Measurements from ENCODE around the gene DIPK1A.

DNA sequence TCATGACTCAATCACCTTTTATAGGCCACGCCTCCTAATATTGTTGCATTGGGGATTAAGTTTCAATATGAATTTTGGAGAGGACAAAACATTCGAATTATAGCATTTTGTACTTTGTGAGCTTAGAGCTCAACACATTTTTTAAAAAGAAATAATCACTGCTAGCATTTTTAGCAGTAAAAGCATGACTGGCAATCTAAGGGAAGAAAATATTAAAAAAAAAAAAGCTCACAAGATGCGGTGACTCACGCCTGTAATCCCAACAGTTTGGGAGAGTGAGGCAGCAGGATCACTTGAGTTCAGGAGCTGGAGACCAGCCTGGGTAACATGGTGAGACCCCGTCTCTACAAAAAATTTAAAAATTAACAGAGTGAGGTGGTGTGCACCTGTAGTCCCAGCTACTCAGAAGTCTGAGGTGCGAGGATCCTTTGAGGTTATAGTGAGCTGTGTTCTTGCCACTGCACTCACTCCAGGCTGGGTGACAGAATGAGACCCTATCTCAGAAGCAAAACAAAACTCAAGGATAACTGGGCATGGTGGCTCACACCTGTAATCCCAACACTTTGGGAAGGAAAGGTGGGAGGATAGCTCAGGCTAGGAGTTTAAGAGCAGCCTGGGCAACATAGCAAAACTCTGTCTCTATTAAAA is 28.8 kb upstream of the DIPK1A start:
- TF ChIP-seq EGR1 (IDR thresholded peaks at IDR 0.05) (no peak), TAF1 (IDR thresholded peaks at IDR 0.05; ENCODE audit: low read depth) (no peak), RAD21 (IDR thresholded peaks at IDR 0.05; ENCODE audit: low read depth) (no peak), CREB1 (IDR thresholded peaks at IDR 0.05; ENCODE audit: low read depth) (no peak)
- TF ChIP-seq, protein P1, sequence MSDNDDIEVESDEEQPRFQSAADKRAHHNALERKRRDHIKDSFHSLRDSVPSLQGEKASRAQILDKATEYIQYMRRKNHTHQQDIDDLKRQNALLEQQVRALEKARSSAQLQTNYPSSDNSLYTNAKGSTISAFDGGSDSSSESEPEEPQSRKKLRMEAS (IDR thresholded peaks at IDR 0.05) = no peak
